22Rv1 (cell line): ENCODE results near the gene ECE2.

ENCODE experiments used
- ZFX ChIP-seq: fragments of 450-650 bp; IDR thresholded peaks from 2 replicates; pipeline ENCODE4 v1.6.1; 2017; ENCODE audit warnings: antibody characterized with exemption, borderline replicate concordance
- TF ChIP-seq, protein P1 (sequence below): fragments of 450-650 bp; IDR thresholded peaks from 2 replicates; pipeline ENCODE4 v1.5.1; 2017; ENCODE audit warnings: mild to moderate bottlenecking

DNA sequence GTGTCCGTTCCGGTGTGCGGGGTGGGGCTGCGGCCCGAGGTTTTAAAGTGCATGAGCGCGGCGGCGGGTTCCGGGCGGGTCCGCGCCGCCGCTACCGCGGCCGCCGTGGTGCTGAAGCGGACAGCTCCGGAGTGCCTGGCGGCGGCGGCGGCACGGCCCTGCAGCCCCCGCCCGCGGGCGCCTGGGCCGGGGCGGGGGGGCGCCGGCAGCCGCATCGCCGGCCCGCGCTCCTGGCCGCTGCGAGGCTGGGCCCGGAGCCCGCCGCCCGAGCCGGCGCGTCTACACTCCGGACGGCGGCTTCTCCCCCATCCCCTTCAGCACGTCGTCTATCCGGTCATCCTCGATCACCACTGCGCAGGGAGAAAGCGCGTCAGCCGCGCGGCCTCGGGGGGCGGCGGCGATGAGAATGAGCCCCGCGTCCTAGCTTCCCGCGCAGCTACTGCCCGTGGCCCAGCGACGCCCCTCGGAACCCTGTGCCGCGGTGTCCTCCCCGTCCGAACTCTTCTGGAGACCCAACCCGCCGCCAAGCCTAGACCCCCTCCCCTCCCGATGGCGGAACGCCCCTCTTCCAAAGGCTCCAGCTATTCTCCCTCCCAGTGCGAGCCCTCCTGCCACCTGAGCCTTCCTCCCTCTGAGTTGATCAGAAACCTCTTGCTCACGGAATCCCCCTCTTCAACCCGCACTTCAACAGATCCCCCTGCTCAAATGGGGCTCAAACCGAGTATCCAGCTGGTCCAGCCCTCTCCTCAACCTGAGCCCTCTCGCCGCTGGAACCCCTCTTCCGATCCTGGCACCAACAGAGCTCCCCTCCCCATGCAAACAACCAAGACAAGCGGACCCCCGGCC, 15.7 kb upstream of the ECE2 start:
- TF ChIP-seq, protein P1, sequence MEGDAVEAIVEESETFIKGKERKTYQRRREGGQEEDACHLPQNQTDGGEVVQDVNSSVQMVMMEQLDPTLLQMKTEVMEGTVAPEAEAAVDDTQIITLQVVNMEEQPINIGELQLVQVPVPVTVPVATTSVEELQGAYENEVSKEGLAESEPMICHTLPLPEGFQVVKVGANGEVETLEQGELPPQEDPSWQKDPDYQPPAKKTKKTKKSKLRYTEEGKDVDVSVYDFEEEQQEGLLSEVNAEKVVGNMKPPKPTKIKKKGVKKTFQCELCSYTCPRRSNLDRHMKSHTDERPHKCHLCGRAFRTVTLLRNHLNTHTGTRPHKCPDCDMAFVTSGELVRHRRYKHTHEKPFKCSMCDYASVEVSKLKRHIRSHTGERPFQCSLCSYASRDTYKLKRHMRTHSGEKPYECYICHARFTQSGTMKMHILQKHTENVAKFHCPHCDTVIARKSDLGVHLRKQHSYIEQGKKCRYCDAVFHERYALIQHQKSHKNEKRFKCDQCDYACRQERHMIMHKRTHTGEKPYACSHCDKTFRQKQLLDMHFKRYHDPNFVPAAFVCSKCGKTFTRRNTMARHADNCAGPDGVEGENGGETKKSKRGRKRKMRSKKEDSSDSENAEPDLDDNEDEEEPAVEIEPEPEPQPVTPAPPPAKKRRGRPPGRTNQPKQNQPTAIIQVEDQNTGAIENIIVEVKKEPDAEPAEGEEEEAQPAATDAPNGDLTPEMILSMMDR = no peak
- TF ChIP-seq ZFX = no peak
